ENCODE data around the gene NPIPB2. TPM values are rescaled to one million over a fixed set of nuclear protein-coding genes. Genes with fewer than 3 reads are reported as not detected.
A peak's percentile ranks its signal among the peaks of the same experiment; 100 is the strongest.
"Not testable (repeated sequence)": the region's sequence is repeated elsewhere in the genome, so short reads cannot be mapped to it uniquely, and the experiment has no call there.

The NPIPB2 gene
- polyA plus RNA-seq, 1 donor, result 5.1 TPM

DNA sequence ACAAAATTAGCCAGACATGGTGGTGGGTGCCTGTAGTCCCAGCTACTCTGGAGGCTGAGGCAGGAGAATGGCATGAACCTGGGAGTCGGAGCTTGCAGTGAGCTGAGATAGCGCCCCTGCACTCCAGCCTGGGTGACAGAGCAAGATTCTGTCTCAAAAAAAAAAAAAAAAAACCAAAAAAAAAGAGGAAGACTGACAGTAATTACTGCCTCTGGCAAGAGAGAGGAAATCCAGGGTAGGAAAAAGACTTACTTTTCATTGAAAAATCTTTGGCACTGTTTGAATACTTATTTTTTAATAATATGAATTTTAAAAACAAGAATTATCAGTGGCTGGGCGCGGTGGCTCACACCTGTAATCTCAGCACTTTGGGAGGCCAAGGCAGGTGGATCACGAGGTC, 20.6 kb upstream of the NPIPB2 start:
- not testable (repeated sequence) for DNase-seq (ENCODE audit: low read depth)

- no peak for DNase-seq (ENCODE audit: low read depth)
Observed at GRCh38 chr16:11957591-11958395, 15.9 kb upstream of the NPIPB2 start.

DNA sequence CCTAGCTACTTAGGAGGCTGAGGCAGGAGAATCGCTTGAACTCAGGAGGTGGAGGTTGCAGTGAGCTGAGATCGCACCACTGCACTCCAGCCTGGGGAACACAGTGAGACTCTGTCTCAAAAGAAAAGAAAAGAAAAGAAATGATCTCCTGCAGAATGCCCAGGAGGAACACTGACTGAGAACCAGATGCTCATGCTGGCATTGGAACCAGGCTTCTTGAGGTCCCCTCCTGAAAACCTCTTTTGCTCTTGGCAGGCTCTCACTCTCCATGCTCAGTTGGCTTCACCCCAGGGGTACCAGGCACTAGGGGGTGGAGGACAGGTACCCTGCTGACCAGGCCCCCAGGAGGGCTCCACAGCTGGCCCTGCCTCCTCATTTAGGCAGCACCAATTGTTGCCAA, 14.7 kb upstream of the NPIPB2 start:
- DNase-seq (ENCODE audit: low read depth), result no peak

DNA sequence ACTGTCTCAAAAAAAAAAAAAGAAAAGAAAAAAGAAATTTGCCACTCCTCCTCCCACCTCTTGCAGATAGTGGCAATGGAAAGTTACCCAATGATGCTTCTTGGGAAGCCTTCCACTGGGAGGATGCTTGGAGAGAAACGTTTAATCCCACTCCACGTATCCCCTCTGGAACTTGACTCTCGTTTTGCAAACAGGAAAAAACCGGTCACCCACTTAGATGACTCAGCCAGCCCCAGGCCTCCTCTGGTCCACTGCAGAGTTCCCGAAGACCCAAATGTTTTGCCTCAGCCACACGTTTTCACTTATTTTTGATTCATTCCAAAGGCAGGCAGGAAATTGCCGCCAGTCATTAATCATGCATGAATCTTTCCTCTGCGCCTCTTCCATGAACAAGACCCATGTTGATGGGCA, 13.9 kb upstream of the NPIPB2 start:
- DNase-seq (ENCODE audit: low read depth), result no peak

DNA sequence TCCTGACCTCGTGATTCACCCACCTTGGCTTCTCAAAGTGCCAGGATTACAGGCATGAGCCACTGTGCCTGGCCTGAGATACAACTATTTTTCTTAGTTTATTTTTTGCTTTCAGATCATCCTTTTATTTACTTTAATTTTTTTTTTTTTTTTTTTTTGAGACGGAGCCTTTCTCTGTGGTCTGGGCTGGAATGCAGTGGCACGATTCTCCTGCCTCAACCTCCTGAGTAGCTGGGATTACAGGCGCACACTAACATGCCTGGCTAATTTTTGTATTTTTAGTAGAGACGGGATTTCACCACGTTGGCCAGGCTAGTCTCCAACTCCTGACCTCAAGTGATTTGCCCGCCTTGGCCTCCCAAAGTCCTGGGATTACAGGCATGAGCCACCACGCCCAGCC, 11.7 kb upstream of the NPIPB2 start:
- DNase-seq (ENCODE audit: low read depth), result not testable (repeated sequence)

DNA sequence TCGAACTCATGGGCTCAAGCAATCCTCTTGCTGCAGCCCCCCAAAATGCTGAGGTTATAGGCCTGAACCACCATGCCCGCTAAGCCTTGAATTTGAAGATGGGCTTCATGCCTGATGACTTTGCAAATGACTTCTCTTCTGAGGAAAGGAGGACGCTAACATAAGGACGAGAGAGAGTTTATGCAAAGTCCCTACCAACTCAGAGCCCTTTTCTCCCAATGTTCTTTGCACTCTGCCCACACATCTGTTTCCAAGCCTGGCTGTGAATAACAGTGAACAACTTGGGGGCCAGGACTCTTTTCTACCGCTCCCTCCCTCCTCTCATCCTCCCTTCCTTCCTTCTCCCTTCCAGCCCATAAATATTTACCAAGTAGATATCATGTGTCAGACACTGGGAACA, 8.5 kb upstream of the NPIPB2 start:
- no peak for DNase-seq (ENCODE audit: low read depth)

GRCh38 chr16:11949527-11949926, 7.7 kb upstream of the NPIPB2 start:
- no peak for DNase-seq (ENCODE audit: low read depth)

DNA sequence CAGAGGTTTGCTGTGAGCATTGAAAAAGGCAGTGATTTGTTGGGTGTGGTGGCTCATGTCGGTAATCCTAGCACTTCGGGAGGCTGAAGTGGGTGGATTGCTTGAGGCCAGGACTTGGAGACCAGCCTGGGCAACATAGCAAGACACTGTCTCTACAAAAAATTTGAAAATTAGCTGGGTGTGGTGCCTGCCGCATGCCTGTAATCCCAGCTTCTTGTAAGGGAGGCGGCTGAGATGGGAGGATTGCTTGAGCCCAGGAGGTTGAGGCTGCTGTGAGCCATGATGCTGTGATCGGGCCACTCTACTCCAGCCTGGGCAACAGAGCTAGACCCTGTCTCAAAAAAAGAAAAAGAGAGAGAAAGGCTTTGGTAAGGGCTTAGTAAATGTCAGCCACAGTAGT, 7.0 kb upstream of the NPIPB2 start:
- DNase-seq (ENCODE audit: low read depth), result no peak

DNA sequence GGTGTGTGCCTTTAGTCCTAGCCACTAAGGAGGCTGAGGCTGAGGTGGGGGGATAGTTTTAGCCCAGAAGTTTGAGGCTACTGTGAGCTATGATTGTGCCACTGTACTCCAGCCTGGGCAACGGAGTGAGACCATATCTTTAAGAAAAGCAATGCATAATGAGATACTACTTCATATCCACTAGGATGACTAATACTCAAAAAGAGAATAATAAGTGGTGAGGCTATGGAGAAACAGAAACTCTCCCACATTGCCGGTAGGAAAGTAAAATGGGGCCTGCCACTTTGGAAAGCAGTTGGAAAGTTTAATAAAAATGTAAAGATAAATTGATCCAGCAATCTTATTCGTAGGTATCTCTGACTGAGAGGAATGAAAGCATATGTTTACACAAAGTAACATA, 4.6 kb upstream of the NPIPB2 start:
- DNase-seq (ENCODE audit: low read depth), result no peak

- DNase-seq (ENCODE audit: low read depth), result not testable (repeated sequence)
Observed at GRCh38 chr16:11927350-11927749, 14.5 kb downstream of the NPIPB2 start.

DNA sequence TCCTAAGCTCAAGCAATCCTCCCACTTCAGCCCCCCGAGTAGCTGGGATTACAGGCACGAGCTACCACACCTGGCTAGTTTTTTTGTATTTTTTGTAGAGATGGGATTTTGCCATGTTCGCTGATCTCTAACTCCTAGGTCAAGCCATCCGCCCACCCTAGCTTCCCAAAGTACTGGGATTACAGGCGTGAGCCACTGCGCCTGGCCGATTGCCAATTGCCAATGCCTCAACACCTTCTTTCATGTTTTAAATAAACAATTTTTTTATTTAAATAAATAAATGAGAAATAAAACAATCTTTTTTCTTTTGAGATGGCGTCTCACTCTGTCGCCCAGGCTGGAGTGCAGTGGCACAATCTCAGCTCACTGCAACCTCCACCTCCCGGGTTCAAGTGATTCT, 17.8 kb downstream of the NPIPB2 start:
- DNase-seq (ENCODE audit: low read depth), result not testable (repeated sequence)

DNA sequence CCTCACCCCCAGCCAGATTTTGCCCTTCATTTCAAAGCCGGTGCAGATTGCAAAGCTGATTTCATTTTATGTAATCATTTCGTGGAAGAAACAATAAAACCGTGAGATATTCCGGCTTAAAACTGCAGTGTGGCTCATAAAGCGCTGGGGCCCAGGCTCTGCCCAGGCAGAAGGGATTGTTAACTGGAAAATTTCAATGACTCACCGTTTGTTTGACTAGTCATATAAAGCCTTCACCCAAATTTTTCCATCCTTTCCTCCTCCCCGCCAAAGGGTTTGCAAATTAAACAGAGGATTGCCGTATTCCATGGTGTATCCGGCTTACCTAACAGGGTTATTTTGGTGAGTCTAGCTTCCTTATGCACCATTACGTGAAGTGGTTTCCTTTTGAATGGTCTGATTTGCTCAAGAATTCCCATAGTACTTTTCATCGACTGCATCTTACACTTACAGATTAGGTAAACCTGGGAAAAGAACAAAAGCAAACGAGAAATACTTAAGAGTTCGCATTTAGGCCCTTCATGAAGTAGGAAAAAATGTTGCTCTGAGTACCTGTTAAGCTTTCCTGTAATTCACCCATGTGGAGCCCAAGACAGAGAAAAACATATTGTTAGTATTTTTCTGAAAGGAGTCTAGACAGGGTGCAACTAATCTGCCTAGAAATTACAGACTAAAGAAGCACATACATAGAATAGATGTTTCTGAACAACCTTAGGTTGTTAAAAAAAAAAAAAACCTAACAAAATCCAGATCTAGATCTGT, 25.1 kb downstream of the NPIPB2 start:
- DNase-seq (ENCODE audit: low read depth), result no peak

GRCh38 chr16:11915644-11916523, 26.0 kb downstream of the NPIPB2 start, which contains the start of gene GSPT1:
Gene GSPT1, minus strand, starts transcription at chr16:11915956. Its CDS starts 236 bp downstream, at chr16:11915720.
- peak; percentile 90 for DNase-seq (ENCODE audit: low read depth)

DNA sequence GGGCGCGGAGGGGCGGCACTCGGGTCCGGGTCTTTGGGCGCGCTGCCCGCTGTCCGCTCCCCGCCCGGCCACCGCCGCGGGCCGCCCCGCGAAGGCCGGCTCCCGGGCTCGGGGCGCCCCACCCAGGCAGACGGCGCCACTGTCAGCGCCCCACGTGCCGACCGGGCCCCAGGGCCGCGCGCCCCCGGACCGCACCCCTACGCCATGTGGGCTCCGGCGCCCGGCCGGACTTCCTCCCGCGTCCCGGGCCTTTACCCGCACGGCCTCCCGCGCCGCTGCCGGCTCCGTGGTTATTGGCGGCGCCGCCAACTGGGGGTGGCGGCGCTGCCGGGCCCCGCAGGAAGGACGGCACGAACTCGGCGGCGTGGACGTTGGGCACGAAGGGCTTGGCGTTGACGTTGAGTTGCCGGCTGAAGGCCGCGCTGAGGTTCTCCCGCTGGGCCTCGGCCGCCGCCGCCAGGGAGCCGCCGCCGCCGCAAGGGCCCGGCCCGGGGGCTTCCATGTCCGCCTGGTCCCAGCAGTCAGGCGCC, 26.7 kb downstream of the NPIPB2 start:
- DNase-seq (ENCODE audit: low read depth), result no peak

GRCh38 chr16:11914210-11915113, 27.4 kb downstream of the NPIPB2 start:
- no peak for DNase-seq (ENCODE audit: low read depth)

DNA sequence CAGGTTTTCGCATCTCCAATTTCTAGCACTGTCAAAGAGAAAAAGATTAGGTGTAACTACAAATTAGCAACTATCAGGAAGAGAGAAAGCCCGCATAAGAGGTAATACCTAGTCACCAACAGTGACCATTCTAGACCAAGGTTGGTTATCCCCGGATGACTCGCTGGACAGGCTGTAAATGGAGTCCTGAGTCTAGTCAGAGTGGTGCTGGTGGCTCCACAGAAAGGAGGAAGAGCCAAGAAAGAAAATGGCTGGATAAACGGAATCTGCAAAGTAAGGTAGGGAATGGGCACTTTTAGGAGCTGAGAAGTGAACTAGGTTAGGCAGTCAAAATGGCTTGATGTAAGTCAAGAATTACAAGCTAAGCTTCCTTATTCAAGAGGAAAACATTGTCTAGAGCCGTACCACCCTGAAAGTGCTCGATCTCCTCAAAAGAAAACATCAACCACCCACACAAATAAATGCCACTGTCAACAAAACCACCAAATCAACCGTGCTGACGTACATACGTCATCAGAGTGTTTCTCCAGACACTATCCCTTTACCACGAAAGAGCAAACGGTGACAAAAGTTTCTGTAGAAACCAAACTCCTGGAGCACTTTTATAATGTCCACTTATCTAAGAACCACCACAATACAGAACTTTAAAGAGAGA, 28.3 kb downstream of the NPIPB2 start:
- no peak for DNase-seq (ENCODE audit: low read depth)

GRCh38 chr16:11909653-11910545, 31.9 kb downstream of the NPIPB2 start:
- no peak for DNase-seq (ENCODE audit: low read depth)

- no peak for DNase-seq (ENCODE audit: low read depth)
Observed at GRCh38 chr16:11907160-11907970, 34.5 kb downstream of the NPIPB2 start.
